ACC112 (cell line): ENCODE data around the gene PDE3A.
A peak's percentile ranks its signal among the peaks of the same experiment; 100 is the strongest.
"Not testable (repeated sequence)": the region's sequence is repeated elsewhere in the genome, so short reads cannot be mapped to it uniquely, and the experiment has no call there.

ENCODE experiments used
- H2AFZ ChIP-seq: fragments of 200-600 bp; sonication (generic); one replicate; pipeline ENCODE4 v1.6.0; 2017; ENCODE audit warnings: antibody characterized with exemption, low read length; ENCODE audit not compliant: unreplicated experiment
- H3K27ac ChIP-seq: fragments of 200-600 bp; sonication (generic); 2 replicates; pipeline ENCODE4 v1.5.1; 2014; ENCODE audit warnings: low read depth, mild to moderate bottlenecking, antibody characterized with exemption, low read length, moderate library complexity
- H3K27me3 ChIP-seq: fragments of 200-600 bp; sonication (generic); 2 replicates; pipeline ENCODE4 v1.6.1; 2014; ENCODE audit warnings: mild to moderate bottlenecking, antibody characterized with exemption, low read length, moderate library complexity, mixed read lengths; ENCODE audit not compliant: insufficient read depth
- H3K36me3 ChIP-seq: fragments of 200-600 bp; sonication (generic); 2 replicates; pipeline ENCODE4 v1.6.1; 2016; ENCODE audit warnings: mild to moderate bottlenecking, antibody characterized with exemption, low read length, moderate library complexity, mixed read lengths; ENCODE audit not compliant: insufficient read depth
- H3K4me1 ChIP-seq: fragments of 200-600 bp; sonication (generic); one replicate; pipeline ENCODE4 v1.6.1; 2016; ENCODE audit warnings: low read length, mixed read lengths; ENCODE audit not compliant: insufficient read depth, unreplicated experiment, control insufficient read depth
- H3K4me3 ChIP-seq: fragments of 200-600 bp; sonication (generic); 2 replicates; pipeline ENCODE4 v1.5.1; 2014; ENCODE audit warnings: mild to moderate bottlenecking, low read depth, low read length
- H3K79me2 ChIP-seq: fragments of 200-600 bp; sonication (generic); one replicate; pipeline ENCODE4 v1.6.0; 2016; ENCODE audit warnings: low read length; ENCODE audit not compliant: control insufficient read depth, unreplicated experiment, insufficient read depth

PDE3A gene

GRCh38 chr12:20527417-20528163, 159.3 kb downstream of the PDE3A start:
- H3K27ac ChIP-seq, result peak overlapping the region; percentile 80
- no peaks in the 10 kb centered on the region for H3K27me3 ChIP-seq
- no peaks in the 10 kb centered on the region for H3K36me3 ChIP-seq
- H3K4me1 ChIP-seq, result peaks cover 46% of the 10 kb centered on the region
- H2AFZ ChIP-seq, result peak overlapping the region; percentile 80
- H3K79me2 ChIP-seq, result peaks cover 12% of the 10 kb centered on the region
- H3K4me3 ChIP-seq, result peak overlapping the region; percentile 61

- peak overlapping the region; percentile 61 for H3K4me3 ChIP-seq
- peak overlapping the region; percentile 80 for H3K27ac ChIP-seq
- H2AFZ ChIP-seq, result peak overlapping the region; percentile 80
- H3K4me1 ChIP-seq, result peaks cover 41% of the 10 kb centered on the region
- H3K36me3 ChIP-seq, result no peaks in the 10 kb centered on the region
- peaks cover 12% of the 10 kb centered on the region for H3K79me2 ChIP-seq
- no peaks in the 10 kb centered on the region for H3K27me3 ChIP-seq
Observed at GRCh38 chr12:20528208-20528607, 159.9 kb downstream of the PDE3A start.

- Histone ChIP-seq H3K36me3 (no peaks in the 10 kb centered on the region), H3K27me3 (no peaks in the 10 kb centered on the region), H3K27ac (no peak overlapping the region), H3K4me3 (no peak overlapping the region), H2AFZ (no peak overlapping the region), H3K79me2 (no peaks in the 10 kb centered on the region), H3K4me1 (peaks cover 36% of the 10 kb centered on the region)
Observed at GRCh38 chr12:20546267-20546666, 177.9 kb downstream of the PDE3A start.

GRCh38 chr12:20547816-20548575, 179.7 kb downstream of the PDE3A start:
- Histone ChIP-seq H3K79me2 (no peaks in the 10 kb centered on the region), H3K4me3 (peak overlapping the region; percentile 54), H3K4me1 (peaks cover 36% of the 10 kb centered on the region), H3K27me3 (no peaks in the 10 kb centered on the region), H3K36me3 (no peaks in the 10 kb centered on the region), H2AFZ (peak overlapping the region; percentile 73), H3K27ac (peak overlapping the region; percentile 68)

- Histone ChIP-seq H3K36me3 (no peaks in the 10 kb centered on the region), H3K4me1 (peaks cover 36% of the 10 kb centered on the region), H3K27ac (peak overlapping the region; percentile 68), H3K79me2 (no peaks in the 10 kb centered on the region), H3K27me3 (no peaks in the 10 kb centered on the region), H2AFZ (peak overlapping the region; percentile 73), H3K4me3 (peak overlapping the region; percentile 54)
Observed at GRCh38 chr12:20548611-20549010, 180.3 kb downstream of the PDE3A start.

- Histone ChIP-seq H3K36me3 (no peaks in the 10 kb centered on the region), H3K27ac (peak overlapping the region; percentile 68), H3K27me3 (no peaks in the 10 kb centered on the region), H2AFZ (peak overlapping the region; percentile 58), H3K4me3 (no peak overlapping the region), H3K4me1 (peaks cover 36% of the 10 kb centered on the region), H3K79me2 (no peaks in the 10 kb centered on the region)
Observed at GRCh38 chr12:20549108-20549719, 180.9 kb downstream of the PDE3A start.

- not testable (repeated sequence) for H3K27ac ChIP-seq, H3K4me3 ChIP-seq, H3K79me2 ChIP-seq, H3K36me3 ChIP-seq, H2AFZ ChIP-seq, H3K27me3 ChIP-seq
- peaks cover 34% of the 10 kb centered on the region for H3K4me1 ChIP-seq
Observed at GRCh38 chr12:20551742-20552442, 183.6 kb downstream of the PDE3A start.

- H3K79me2 ChIP-seq, H3K27ac ChIP-seq, H3K36me3 ChIP-seq, H3K27me3 ChIP-seq, H2AFZ ChIP-seq, H3K4me3 ChIP-seq: not testable (repeated sequence)
- peaks cover 34% of the 10 kb centered on the region for H3K4me1 ChIP-seq
Observed at GRCh38 chr12:20552586-20552985, 184.2 kb downstream of the PDE3A start.

- peaks cover 14% of the 10 kb centered on the region for H3K4me1 ChIP-seq
- no peak overlapping the region for H3K27ac ChIP-seq
- no peak overlapping the region for H2AFZ ChIP-seq
- no peaks in the 10 kb centered on the region for H3K36me3 ChIP-seq
- no peaks in the 10 kb centered on the region for H3K79me2 ChIP-seq
- no peak overlapping the region for H3K4me3 ChIP-seq
- H3K27me3 ChIP-seq, result no peaks in the 10 kb centered on the region
Observed at GRCh38 chr12:20555015-20555414, 186.7 kb downstream of the PDE3A start.

- no peaks in the 10 kb centered on the region for H3K36me3 ChIP-seq
- H2AFZ ChIP-seq, result peak overlapping the region; percentile 44
- peaks cover 12% of the 10 kb centered on the region for H3K4me1 ChIP-seq
- no peak overlapping the region for H3K4me3 ChIP-seq
- H3K27ac ChIP-seq, result no peak overlapping the region
- no peaks in the 10 kb centered on the region for H3K27me3 ChIP-seq
- H3K79me2 ChIP-seq, result no peaks in the 10 kb centered on the region
Observed at GRCh38 chr12:20555771-20556170, 187.4 kb downstream of the PDE3A start.
